GM21737 (cell line): ENCODE measurements around the gene CRHR1.

Source experiments
- ATAC-seq: cut with Tn5 transposase; IDR thresholded peaks from one replicate; pipeline ENCODE4 v1.9.1; 2021; ENCODE audit warnings: mild to moderate bottlenecking, moderate library complexity; ENCODE audit not compliant: unreplicated experiment

The CRHR1 gene

GRCh38 chr17:45787044-45787443 is 2.9 kb downstream of the CRHR1 start:
- ATAC-seq, result no peak

GRCh38 chr17:45787656-45788055 is 3.5 kb downstream of the CRHR1 start:
- ATAC-seq, result no peak

- no peak for ATAC-seq
Observed at GRCh38 chr17:45788057-45788456, 3.9 kb downstream of the CRHR1 start.

GRCh38 chr17:45789874-45790273 is 5.8 kb downstream of the CRHR1 start:
- no peak for ATAC-seq

- no peak for ATAC-seq
Observed at GRCh38 chr17:45790296-45790922, 6.3 kb downstream of the CRHR1 start.

- no peak for ATAC-seq
Observed at GRCh38 chr17:45791041-45791582, 7.0 kb downstream of the CRHR1 start.

GRCh38 chr17:45791935-45792334 is 7.8 kb downstream of the CRHR1 start:
- no peak for ATAC-seq

GRCh38 chr17:45792437-45792836 is 8.3 kb downstream of the CRHR1 start:
- ATAC-seq, result no peak

- ATAC-seq, result no peak
Observed at GRCh38 chr17:45792995-45793755, 9.1 kb downstream of the CRHR1 start.

- ATAC-seq, result no peak
Observed at GRCh38 chr17:45793999-45794540, 9.9 kb downstream of the CRHR1 start.

GRCh38 chr17:45794840-45795239 is 10.7 kb downstream of the CRHR1 start:
- no peak for ATAC-seq

GRCh38 chr17:45800816-45801215 is 16.7 kb downstream of the CRHR1 start:
- ATAC-seq, result no peak

- ATAC-seq, result no peak
Observed at GRCh38 chr17:45801421-45801820, 17.3 kb downstream of the CRHR1 start.

GRCh38 chr17:45808845-45809244 is 24.7 kb downstream of the CRHR1 start:
- no peak for ATAC-seq

- ATAC-seq, result no peak
Observed at GRCh38 chr17:45809499-45809898, 25.4 kb downstream of the CRHR1 start.

- no peak for ATAC-seq
Observed at GRCh38 chr17:45812102-45812501, 28.0 kb downstream of the CRHR1 start.

GRCh38 chr17:45813048-45813725 is 29.1 kb downstream of the CRHR1 start:
- no peak for ATAC-seq

GRCh38 chr17:45814622-45815606 is 30.8 kb downstream of the CRHR1 start:
- no peak for ATAC-seq

- ATAC-seq, result no peak
Observed at GRCh38 chr17:45815752-45816151, 31.6 kb downstream of the CRHR1 start.

GRCh38 chr17:45818041-45818440 is 33.9 kb downstream of the CRHR1 start:
- ATAC-seq, result no peak
